HEK293 (cell line): Measurements from ENCODE around the gene PDK2.

ENCODE experiments used
- CTCF ChIA-PET: fragments of 350-600 bp; formaldehyde crosslinking; extraction: SDS; loops from one replicate; lab custom pipeline; 2021; ENCODE audit warnings: antibody characterized with exemption; lab: Yijun Ruan, JAX
- POLR2A ChIA-PET: fragments of 300-600 bp; formaldehyde crosslinking; extraction: SDS; loops from one replicate; lab custom pipeline; 2020; ENCODE audit warnings: antibody characterized with exemption, inconsistent platforms; lab: Yijun Ruan, JAX
- H3K27ac ChIP-seq: fragments of 200-500 bp; sonication (Bioruptor generic); 2 replicates; pipeline ENCODE4 v1.5.1; 2014; ENCODE audit warnings: low read depth, low read length, control low read depth, inconsistent platforms; ENCODE audit errors: extremely low read depth
- H3K36me3 ChIP-seq, 2 experiments: fragments of 200-500 bp in 1 of 2; sonication (Bioruptor generic) in 1 of 2; 1 replicate in 1 of 2; 2 replicates in 1 of 2; pipeline ENCODE4 v1.5.1; 2014 to 2017; ENCODE audit warnings: inconsistent platforms in 2 of 2, low read length in 2 of 2; ENCODE audit not compliant: control insufficient read depth in 2 of 2, insufficient read depth in 1 of 2
- H3K4me1 ChIP-seq: fragments of 200-500 bp; sonication (Bioruptor generic); 2 replicates; pipeline ENCODE4 v1.5.1; 2014; ENCODE audit warnings: mild to moderate bottlenecking, low read length, inconsistent platforms; ENCODE audit not compliant: control insufficient read depth, insufficient read depth
- H3K4me3 ChIP-seq: 2 replicates; pipeline ENCODE4 v1.5.1; 2011; ENCODE audit warnings: low read depth, mild to moderate bottlenecking, control low read depth, low read length, moderate library complexity
- H3K9me3 ChIP-seq: fragments of 200-500 bp; sonication (Bioruptor generic); 2 replicates; pipeline ENCODE4 v1.5.1; 2014; ENCODE audit warnings: low read depth, low read length, inconsistent platforms; ENCODE audit not compliant: control insufficient read depth, insufficient read depth
- BCL11A ChIP-seq: fragments of 450-650 bp; formaldehyde crosslinking; IDR thresholded peaks from 2 replicates; pipeline ENCODE4 v1.5.1; 2016; ENCODE audit warnings: low read depth, missing biosample characterization, missing genetic modification characterization
- BCL11B ChIP-seq: fragments of 450-650 bp; formaldehyde crosslinking; IDR thresholded peaks from 2 replicates; pipeline ENCODE4 v1.5.1; 2016; ENCODE audit warnings: low read depth, missing biosample characterization, missing genetic modification characterization
- GLIS1 ChIP-seq: fragments of 450-650 bp; formaldehyde crosslinking; IDR thresholded peaks from 2 replicates; pipeline ENCODE4 v1.5.1; 2016; ENCODE audit warnings: missing biosample characterization, missing genetic modification characterization
- PRDM4 ChIP-seq: fragments of 450-650 bp; formaldehyde crosslinking; IDR thresholded peaks from 2 replicates; pipeline ENCODE4 v1.5.1; 2017; ENCODE audit warnings: missing biosample characterization, missing genetic modification characterization
- SP7 ChIP-seq: fragments of 450-650 bp; formaldehyde crosslinking; IDR thresholded peaks from 2 replicates; pipeline ENCODE4 v1.5.1; 2016; ENCODE audit warnings: missing biosample characterization, missing genetic modification characterization
- TRIM28 ChIP-seq: IDR thresholded peaks from 2 replicates; pipeline ENCODE4 v1.6.1; 2011; ENCODE audit warnings: low read length, control low read depth, borderline replicate concordance
- ZIC2 ChIP-seq: fragments of 450-650 bp; formaldehyde crosslinking; IDR thresholded peaks from 2 replicates; pipeline ENCODE4 v1.5.1; 2016; ENCODE audit warnings: missing biosample characterization, missing genetic modification characterization
- ZNF148 ChIP-seq: fragments of 450-650 bp; formaldehyde crosslinking; IDR thresholded peaks from 2 replicates; pipeline ENCODE4 v1.5.0; 2017; ENCODE audit warnings: missing biosample characterization, missing genetic modification characterization, borderline replicate concordance
- ZNF221 ChIP-seq: fragments of 450-650 bp; formaldehyde crosslinking; IDR thresholded peaks from 2 replicates; pipeline ENCODE4 v1.5.1; 2017; ENCODE audit warnings: missing biosample characterization, missing genetic modification characterization, borderline replicate concordance
- ZNF223 ChIP-seq: fragments of 450-650 bp; formaldehyde crosslinking; IDR thresholded peaks from 2 replicates; pipeline ENCODE4 v1.5.1; 2016; ENCODE audit warnings: missing biosample characterization, missing genetic modification characterization
- ZNF239 ChIP-seq: fragments of 450-650 bp; formaldehyde crosslinking; IDR thresholded peaks from 2 replicates; pipeline ENCODE4 v1.5.1; 2016; ENCODE audit warnings: missing biosample characterization, missing genetic modification characterization
- ZNF311 ChIP-seq: fragments of 450-650 bp; formaldehyde crosslinking; IDR thresholded peaks from 2 replicates; pipeline ENCODE4 v1.5.1; 2017; ENCODE audit warnings: missing biosample characterization, missing genetic modification characterization, borderline replicate concordance
- ZNF501 ChIP-seq: fragments of 450-650 bp; formaldehyde crosslinking; IDR thresholded peaks from 2 replicates; pipeline ENCODE4 v1.5.1; 2016; ENCODE audit warnings: missing biosample characterization, missing genetic modification characterization
- ZNF510 ChIP-seq: fragments of 450-650 bp; formaldehyde crosslinking; IDR thresholded peaks from 2 replicates; pipeline ENCODE4 v1.5.1; 2018; ENCODE audit warnings: mild to moderate bottlenecking, missing genetic modification characterization, missing biosample characterization; ENCODE audit not compliant: insufficient replicate concordance
- ZNF624 ChIP-seq: fragments of 450-650 bp; formaldehyde crosslinking; IDR thresholded peaks from 2 replicates; pipeline ENCODE4 v1.5.1; 2017; ENCODE audit warnings: missing biosample characterization, missing genetic modification characterization
- ZNF629 ChIP-seq: fragments of 450-650 bp; formaldehyde crosslinking; IDR thresholded peaks from 2 replicates; pipeline ENCODE4 v1.5.1; 2017; ENCODE audit warnings: missing biosample characterization, missing genetic modification characterization
- ZNF664 ChIP-seq: fragments of 450-650 bp; formaldehyde crosslinking; IDR thresholded peaks from 2 replicates; pipeline ENCODE4 v1.5.1; 2016; ENCODE audit warnings: missing biosample characterization, missing genetic modification characterization
- ZNF837 ChIP-seq: fragments of 450-650 bp; formaldehyde crosslinking; IDR thresholded peaks from 2 replicates; pipeline ENCODE4 v1.5.1; 2016; ENCODE audit warnings: missing biosample characterization, missing genetic modification characterization
- ZSCAN5A ChIP-seq: fragments of 450-650 bp; formaldehyde crosslinking; IDR thresholded peaks from 2 replicates; pipeline ENCODE4 v1.5.1; 2016; ENCODE audit warnings: missing biosample characterization, missing genetic modification characterization
- TF ChIP-seq, protein P1 (sequence below): fragments of 450-650 bp; formaldehyde crosslinking; IDR thresholded peaks from 2 replicates; pipeline ENCODE4 v1.5.1; 2017; ENCODE audit warnings: missing biosample characterization, mild to moderate bottlenecking, missing genetic modification characterization, moderate library complexity

The PDK2 gene

GRCh38 chr17:50112694-50113093, 17.5 kb downstream of the PDK2 start:
- TF ChIP-seq ZSCAN5A (tag by site-specific recombination) (no peak), ZNF501 (tag by site-specific recombination) (no peak), SP7 (tag by site-specific recombination) (no peak), ZNF221 (tag by site-specific recombination) (no peak), ZNF311 (no peak), ZNF510 (tag by site-specific recombination) (no peak), ZNF223 (tag by site-specific recombination) (no peak)
- TF ChIP-seq, protein P1, sequence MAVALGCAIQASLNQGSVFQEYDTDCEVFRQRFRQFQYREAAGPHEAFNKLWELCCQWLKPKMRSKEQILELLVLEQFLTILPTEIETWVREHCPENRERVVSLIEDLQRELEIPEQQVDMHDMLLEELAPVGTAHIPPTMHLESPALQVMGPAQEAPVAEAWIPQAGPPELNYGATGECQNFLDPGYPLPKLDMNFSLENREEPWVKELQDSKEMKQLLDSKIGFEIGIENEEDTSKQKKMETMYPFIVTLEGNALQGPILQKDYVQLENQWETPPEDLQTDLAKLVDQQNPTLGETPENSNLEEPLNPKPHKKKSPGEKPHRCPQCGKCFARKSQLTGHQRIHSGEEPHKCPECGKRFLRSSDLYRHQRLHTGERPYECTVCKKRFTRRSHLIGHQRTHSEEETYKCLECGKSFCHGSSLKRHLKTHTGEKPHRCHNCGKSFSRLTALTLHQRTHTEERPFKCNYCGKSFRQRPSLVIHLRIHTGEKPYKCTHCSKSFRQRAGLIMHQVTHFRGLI: no peak
- H3K36me3 ChIP-seq: peaks cover 0 to 37% of the 10 kb centered on the region in 2 experiments; a peak in 1 of 3 replicates
- H3K4me1 ChIP-seq: no peaks in the 10 kb centered on the region
- no peaks in the 10 kb centered on the region for H3K9me3 ChIP-seq
- H3K27ac ChIP-seq: no peak overlapping the region
- ChIA-PET CTCF (interaction anchor here (0.6 to 5.2 kb wide), 9 partner anchors 11 to 159 kb away, joined by 3 to 51 read pairs (median 6); partner anchors contain the start of gene PDK2), POLR2A (interaction anchor here (1.2 to 1.9 kb wide), 5 partner anchors 10 to 87 kb away, joined by 3 to 6 read pairs (median 4); partner anchors contain the start of gene PDK2)
- H3K4me3 ChIP-seq: no peak overlapping the region

DNA sequence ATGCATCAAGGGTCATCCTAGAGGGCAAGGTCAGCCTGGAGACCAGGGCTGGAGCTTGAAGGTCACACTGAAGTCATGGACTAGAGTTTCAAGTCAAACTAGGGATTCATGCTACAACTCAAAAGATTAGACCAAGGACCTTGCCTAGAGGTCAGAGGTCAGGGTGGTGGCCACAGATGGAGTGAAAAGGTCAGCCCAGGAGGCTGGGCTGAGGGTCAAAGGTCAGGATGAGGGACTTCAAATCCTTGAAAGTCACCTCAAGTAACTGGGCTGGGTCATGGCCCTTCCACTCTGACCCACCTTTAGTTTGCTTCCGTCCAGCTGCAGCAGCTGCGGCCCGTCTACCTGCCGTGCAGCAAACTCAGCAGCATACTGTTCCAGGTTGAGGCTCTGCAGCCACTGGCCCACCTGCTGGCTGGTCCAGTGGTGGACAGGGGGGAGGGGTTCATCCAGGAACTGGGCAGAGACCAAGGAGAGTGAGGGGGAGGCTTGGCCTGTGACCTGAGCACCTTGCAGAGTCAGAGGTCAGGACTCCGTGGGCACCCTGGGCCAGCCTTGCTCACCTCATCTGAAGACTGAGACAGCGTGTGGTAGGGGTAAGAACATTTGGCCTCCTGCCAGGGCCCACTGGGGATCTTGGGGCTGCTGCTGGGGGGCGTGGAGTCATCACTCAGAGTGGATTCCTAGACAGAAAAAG, 18.6 kb downstream of the PDK2 start:
- H3K27ac ChIP-seq: no peak overlapping the region
- POLR2A ChIA-PET: interaction anchor here (0.8 to 1.5 kb wide), 4 partner anchors 10 to 29 kb away, joined by 3 to 9 read pairs (median 6); no protein-coding TSS in a partner anchor
- CTCF ChIA-PET: interaction anchor here (0.5 to 5.2 kb wide), 23 partner anchors 10 to 542 kb away, joined by 3 to 51 read pairs (median 7); partner anchors contain the start of genes PDK2 and TMEM92
- no peak for TF ChIP-seq ZNF148 (tag by site-specific recombination)
- peak; percentile 17; the same call in 1 of the 2 replicates for TF ChIP-seq GLIS1 (tag by site-specific recombination)
- TF ChIP-seq ZNF624 (tag by site-specific recombination): no peak
- no peak for TF ChIP-seq ZNF629 (tag by site-specific recombination)
- TF ChIP-seq ZIC2 (tag by site-specific recombination): peak; percentile 63
- peak; percentile 99 for TF ChIP-seq BCL11B (tag by site-specific recombination)
- TF ChIP-seq ZNF239 (tag by site-specific recombination): no peak
- TF ChIP-seq TRIM28: no peak
- no peak for TF ChIP-seq ZNF664 (tag by site-specific recombination)
- TF ChIP-seq ZNF837 (tag by site-specific recombination): no peak
- no peak for TF ChIP-seq PRDM4 (tag by site-specific recombination)
- peak; percentile 95 for TF ChIP-seq BCL11A (tag by site-specific recombination)
- no peaks in the 10 kb centered on the region; the same call in 1 of the 2 replicates for H3K4me1 ChIP-seq
- H3K4me3 ChIP-seq: no peak overlapping the region
- H3K9me3 ChIP-seq: no peaks in the 10 kb centered on the region
- peaks cover 0 to 26% of the 10 kb centered on the region in 2 experiments; a peak in 1 of 3 replicates for H3K36me3 ChIP-seq
